Neural progenitor cell (in vitro differentiated cells): ENCODE data around the gene SOCS2. TPM values are rescaled to one million over a fixed set of nuclear protein-coding genes. Genes with fewer than 3 reads are reported as not detected.
A peak's percentile ranks its signal among the peaks of the same experiment; 100 is the strongest.

ENCODE experiments used
- DNase-seq: peaks from one replicate; pipeline ENCODE4 v3.0.0-alpha.2; 2016; ENCODE audit warnings: low spot score
- H2AFZ ChIP-seq: fragments of 200-600 bp; sonication (generic); replicated peaks from 2 replicates; pipeline ENCODE4 v1.6.1; 2016; ENCODE audit warnings: antibody characterized with exemption
- H3F3A ChIP-seq: fragments of 200-600 bp; sonication (generic); 2 replicates; pipeline ENCODE4 v1.6.1; 2016; ENCODE audit warnings: antibody characterized with exemption, low read depth
- H3K27ac ChIP-seq: fragments of 200-600 bp; sonication (generic); 2 replicates; pipeline ENCODE4 v1.5.1; 2016; ENCODE audit warnings: mild to moderate bottlenecking
- H3K27me3 ChIP-seq: fragments of 200-600 bp; sonication (generic); 2 replicates; pipeline ENCODE4 v1.6.1; 2016; ENCODE audit warnings: mild to moderate bottlenecking, moderate library complexity
- H3K36me3 ChIP-seq: fragments of 200-600 bp; sonication (generic); 2 replicates; pipeline ENCODE4 v1.5.1; 2016
- H3K4me1 ChIP-seq: fragments of 200-600 bp; sonication (generic); 2 replicates; pipeline ENCODE4 v1.6.1; 2016; ENCODE audit warnings: mixed run types
- H3K4me2 ChIP-seq: fragments of 200-600 bp; sonication (generic); 2 replicates; pipeline ENCODE4 v1.6.1; 2016
- H3K4me3 ChIP-seq: fragments of 200-600 bp; sonication (generic); 2 replicates; pipeline ENCODE4 v1.5.1; 2016
- H3K79me2 ChIP-seq: fragments of 200-600 bp; sonication (generic); 2 replicates; pipeline ENCODE4 v1.6.1; 2016; ENCODE audit warnings: low read depth
- H3K9ac ChIP-seq: fragments of 200-600 bp; sonication (generic); 2 replicates; pipeline ENCODE4 v1.6.1; 2016
- H3K9me3 ChIP-seq: fragments of 200-600 bp; sonication (generic); 2 replicates; pipeline ENCODE4 v1.5.1; 2016; ENCODE audit warnings: low read depth
- H4K20me1 ChIP-seq: fragments of 200-600 bp; sonication (generic); 2 replicates; pipeline ENCODE4 v1.6.1; 2016; ENCODE audit warnings: low read depth
- H3K27ac Mint-ChIP-seq: 3 replicates; pipeline ENCODE4 v1.8.0; 2021; ENCODE audit warnings: mixed read lengths
- H3K27me3 Mint-ChIP-seq: 2 replicates; pipeline ENCODE4 v1.8.0; 2022; ENCODE audit warnings: low read depth, mild to moderate bottlenecking, inconsistent platforms, moderate library complexity, mixed read lengths; ENCODE audit not compliant: insufficient read depth
- H3K36me3 Mint-ChIP-seq: 3 replicates; pipeline ENCODE4 v1.8.0; 2021; ENCODE audit warnings: mixed read lengths
- H3K4me1 Mint-ChIP-seq: 3 replicates; pipeline ENCODE4 v1.8.0; 2021; ENCODE audit warnings: mixed read lengths
- H3K4me3 Mint-ChIP-seq: 3 replicates; pipeline ENCODE4 v1.8.0; 2021; ENCODE audit warnings: mild to moderate bottlenecking, moderate library complexity, mixed read lengths
- H3K9me3 Mint-ChIP-seq: 3 replicates; pipeline ENCODE4 v1.8.0; 2020; ENCODE audit warnings: mixed read lengths
- EZH2 ChIP-seq: fragments of 200-600 bp; sonication (generic); IDR thresholded peaks from 2 replicates; pipeline ENCODE4 v1.6.1; 2017; ENCODE audit warnings: antibody characterized with exemption, mild to moderate bottlenecking, moderate library complexity
- EZH2phosphoT487 ChIP-seq: fragments of 200-600 bp; sonication (generic); IDR thresholded peaks from 2 replicates; pipeline ENCODE4 v1.6.1; 2017; ENCODE audit warnings: antibody characterized with exemption
- total RNA-seq: library from RNA; depleted of rRNA; stranded (reverse); fragments of >200 nt; gene quantifications from 2 replicates; pipeline ENCODE4 v1.2.3, GENCODE V29; 2015; ENCODE audit warnings: low replicate concordance
- TF ChIP-seq, protein P1 (sequence below): fragments of 200-600 bp; sonication (generic); IDR thresholded peaks from 2 replicates; pipeline ENCODE4 v1.5.1; 2017; ENCODE audit warnings: antibody characterized with exemption, mild to moderate bottlenecking

Gene SOCS2
- total RNA-seq, 1 donor from 2014 or later: 4.9 TPM

DNA sequence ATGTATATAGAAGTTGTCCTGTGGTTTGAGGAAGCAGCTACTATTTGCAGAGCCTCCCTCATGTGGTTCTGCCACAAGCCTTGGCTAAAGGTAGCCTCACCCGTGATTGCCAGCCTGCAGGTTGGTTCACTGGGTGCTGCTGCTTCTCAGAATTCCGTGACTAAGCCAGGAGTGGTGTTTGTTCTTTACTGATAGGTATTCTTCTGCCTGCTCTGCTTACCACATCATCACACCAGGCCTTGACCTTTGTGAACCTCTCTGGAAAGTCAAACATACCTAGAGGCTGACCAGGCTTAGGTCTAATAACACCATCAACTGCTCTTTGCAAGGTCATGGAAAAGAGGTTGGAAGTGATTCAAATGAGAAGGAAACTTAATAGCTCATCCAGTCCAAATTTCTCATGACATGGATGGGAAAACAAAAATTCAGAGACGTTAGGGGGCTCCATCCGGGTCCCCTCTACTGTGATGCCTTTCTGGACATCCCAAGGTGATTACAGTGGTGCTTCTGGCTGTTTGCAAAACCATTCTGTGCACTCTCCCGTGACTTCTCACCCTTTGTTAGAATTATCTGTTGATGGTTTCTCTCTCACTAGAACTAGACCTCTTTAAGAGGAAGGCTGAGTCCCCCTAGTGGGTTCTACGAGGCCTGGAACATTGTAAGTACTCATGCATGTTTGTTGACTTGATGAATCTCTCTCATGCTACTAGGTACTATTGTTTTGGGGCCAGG, 8.5 kb upstream of the SOCS2 start:
- Histone ChIP-seq H3K4me3 (no peak overlapping the region), H3F3A (no peaks in the 10 kb centered on the region), H3K79me2 (no peaks in the 10 kb centered on the region), H3K9ac (no peak overlapping the region), H3K4me1 (no peaks in the 10 kb centered on the region), H3K27ac (no peak overlapping the region), H3K4me2 (no peak overlapping the region), H3K36me3 (no peaks in the 10 kb centered on the region), H3K9me3 (no peaks in the 10 kb centered on the region), H3K27me3 (peaks cover 15% of the 10 kb centered on the region), H2AFZ (no peak overlapping the region), H4K20me1 (no peaks in the 10 kb centered on the region)
- Mint-ChIP-seq H3K9me3 (peaks cover 19% of the 10 kb centered on the region), H3K36me3 (peaks cover 4% of the 10 kb centered on the region), H3K4me3 (no peak overlapping the region), H3K4me1 (no peaks in the 10 kb centered on the region), H3K27ac (no peak overlapping the region), H3K27me3 (no peaks in the 10 kb centered on the region)
- peak; percentile 22 for DNase-seq
- TF ChIP-seq EZH2: no peak
- TF ChIP-seq, protein P1, sequence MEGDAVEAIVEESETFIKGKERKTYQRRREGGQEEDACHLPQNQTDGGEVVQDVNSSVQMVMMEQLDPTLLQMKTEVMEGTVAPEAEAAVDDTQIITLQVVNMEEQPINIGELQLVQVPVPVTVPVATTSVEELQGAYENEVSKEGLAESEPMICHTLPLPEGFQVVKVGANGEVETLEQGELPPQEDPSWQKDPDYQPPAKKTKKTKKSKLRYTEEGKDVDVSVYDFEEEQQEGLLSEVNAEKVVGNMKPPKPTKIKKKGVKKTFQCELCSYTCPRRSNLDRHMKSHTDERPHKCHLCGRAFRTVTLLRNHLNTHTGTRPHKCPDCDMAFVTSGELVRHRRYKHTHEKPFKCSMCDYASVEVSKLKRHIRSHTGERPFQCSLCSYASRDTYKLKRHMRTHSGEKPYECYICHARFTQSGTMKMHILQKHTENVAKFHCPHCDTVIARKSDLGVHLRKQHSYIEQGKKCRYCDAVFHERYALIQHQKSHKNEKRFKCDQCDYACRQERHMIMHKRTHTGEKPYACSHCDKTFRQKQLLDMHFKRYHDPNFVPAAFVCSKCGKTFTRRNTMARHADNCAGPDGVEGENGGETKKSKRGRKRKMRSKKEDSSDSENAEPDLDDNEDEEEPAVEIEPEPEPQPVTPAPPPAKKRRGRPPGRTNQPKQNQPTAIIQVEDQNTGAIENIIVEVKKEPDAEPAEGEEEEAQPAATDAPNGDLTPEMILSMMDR: peak; percentile 32

DNA sequence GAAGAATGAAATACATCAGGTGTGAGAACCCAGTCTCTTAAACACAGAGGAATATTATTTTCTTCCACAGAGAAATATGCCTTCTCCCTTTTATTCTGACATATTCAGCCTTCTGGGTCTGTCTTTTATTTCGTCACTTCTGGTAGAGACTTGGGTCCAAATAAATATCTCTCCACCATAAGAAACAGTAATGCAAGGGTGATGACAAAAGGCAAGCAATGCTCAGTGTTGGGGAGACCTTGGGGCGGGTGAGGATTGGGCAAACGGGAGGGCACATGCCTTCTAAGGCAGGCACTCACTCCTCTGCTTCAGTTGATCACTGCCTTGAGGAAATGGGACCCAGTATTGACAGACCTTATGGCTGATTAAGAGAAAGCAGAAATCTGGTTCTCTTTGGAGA, 6.7 kb upstream of the SOCS2 start:
- no peak for TF ChIP-seq EZH2
- TF ChIP-seq EZH2phosphoT487: no peak
- TF ChIP-seq, protein P1: no peak
- no peak overlapping the region for H3K27ac ChIP-seq
- H3K9me3 ChIP-seq: no peaks in the 10 kb centered on the region
- DNase-seq: no peak
- no peaks in the 10 kb centered on the region for H3K79me2 ChIP-seq
- no peaks in the 10 kb centered on the region for H4K20me1 ChIP-seq
- H3K4me2 ChIP-seq: no peak overlapping the region
- Mint-ChIP-seq H3K9me3 (peaks cover 6% of the 10 kb centered on the region), H3K4me3 (no peak overlapping the region), H3K27ac (no peak overlapping the region), H3K36me3 (peaks cover 1% of the 10 kb centered on the region), H3K4me1 (no peaks in the 10 kb centered on the region), H3K27me3 (no peaks in the 10 kb centered on the region)
- no peaks in the 10 kb centered on the region for H3K36me3 ChIP-seq
- peaks cover 20% of the 10 kb centered on the region for H3K27me3 ChIP-seq
- peaks cover 10% of the 10 kb centered on the region for H3F3A ChIP-seq
- H3K4me3 ChIP-seq: no peak overlapping the region
- H3K4me1 ChIP-seq: no peaks in the 10 kb centered on the region
- no peak overlapping the region for H3K9ac ChIP-seq
- H2AFZ ChIP-seq: no peak overlapping the region

DNA sequence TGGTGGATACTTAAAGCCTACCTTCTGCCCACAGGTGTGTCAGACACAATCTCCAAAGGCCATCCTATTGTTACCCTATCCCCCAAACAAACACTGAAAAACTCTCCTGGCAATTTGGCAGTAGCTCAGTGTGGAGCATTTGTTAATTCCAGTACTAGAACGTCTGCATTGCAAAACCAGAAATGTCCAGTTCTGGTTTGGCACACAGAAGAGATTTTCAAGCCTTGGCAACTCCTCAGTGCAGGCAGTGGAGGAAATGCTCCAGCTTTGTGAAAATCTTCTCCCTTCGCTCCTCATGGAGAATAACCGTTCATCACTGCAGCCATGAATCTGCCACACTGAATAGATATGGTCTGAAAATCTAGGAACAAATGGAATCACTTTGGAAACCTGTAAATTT, 5.3 kb upstream of the SOCS2 start:
- H3K27ac ChIP-seq: no peak overlapping the region
- H3K9ac ChIP-seq: no peak overlapping the region
- no peak for DNase-seq
- peaks cover 2% of the 10 kb centered on the region for H3K27me3 Mint-ChIP-seq
- H2AFZ ChIP-seq: no peak overlapping the region
- H3K27ac Mint-ChIP-seq: no peak overlapping the region
- H3K27me3 ChIP-seq: peaks cover 31% of the 10 kb centered on the region
- H3K4me1 Mint-ChIP-seq: peaks cover under 1% of the 10 kb centered on the region
- H3K36me3 Mint-ChIP-seq: peaks cover 1% of the 10 kb centered on the region
- H3K4me1 ChIP-seq: no peaks in the 10 kb centered on the region
- peak overlapping the region; percentile 30 for H3K4me3 Mint-ChIP-seq
- H3F3A ChIP-seq: peaks cover 22% of the 10 kb centered on the region
- H3K9me3 ChIP-seq: no peaks in the 10 kb centered on the region
- H4K20me1 ChIP-seq: peaks cover 2% of the 10 kb centered on the region
- H3K79me2 ChIP-seq: no peaks in the 10 kb centered on the region
- no peak overlapping the region for H3K4me2 ChIP-seq
- H3K36me3 ChIP-seq: no peaks in the 10 kb centered on the region
- H3K4me3 ChIP-seq: no peak overlapping the region
- TF ChIP-seq EZH2 (no peak), EZH2phosphoT487 (no peak)
- TF ChIP-seq, protein P1: no peak
- H3K9me3 Mint-ChIP-seq: no peaks in the 10 kb centered on the region
